Measurements from ENCODE around the gene OPTC.
A peak's percentile ranks its signal among the peaks of the same experiment; 100 is the strongest.

Gene OPTC

DNA sequence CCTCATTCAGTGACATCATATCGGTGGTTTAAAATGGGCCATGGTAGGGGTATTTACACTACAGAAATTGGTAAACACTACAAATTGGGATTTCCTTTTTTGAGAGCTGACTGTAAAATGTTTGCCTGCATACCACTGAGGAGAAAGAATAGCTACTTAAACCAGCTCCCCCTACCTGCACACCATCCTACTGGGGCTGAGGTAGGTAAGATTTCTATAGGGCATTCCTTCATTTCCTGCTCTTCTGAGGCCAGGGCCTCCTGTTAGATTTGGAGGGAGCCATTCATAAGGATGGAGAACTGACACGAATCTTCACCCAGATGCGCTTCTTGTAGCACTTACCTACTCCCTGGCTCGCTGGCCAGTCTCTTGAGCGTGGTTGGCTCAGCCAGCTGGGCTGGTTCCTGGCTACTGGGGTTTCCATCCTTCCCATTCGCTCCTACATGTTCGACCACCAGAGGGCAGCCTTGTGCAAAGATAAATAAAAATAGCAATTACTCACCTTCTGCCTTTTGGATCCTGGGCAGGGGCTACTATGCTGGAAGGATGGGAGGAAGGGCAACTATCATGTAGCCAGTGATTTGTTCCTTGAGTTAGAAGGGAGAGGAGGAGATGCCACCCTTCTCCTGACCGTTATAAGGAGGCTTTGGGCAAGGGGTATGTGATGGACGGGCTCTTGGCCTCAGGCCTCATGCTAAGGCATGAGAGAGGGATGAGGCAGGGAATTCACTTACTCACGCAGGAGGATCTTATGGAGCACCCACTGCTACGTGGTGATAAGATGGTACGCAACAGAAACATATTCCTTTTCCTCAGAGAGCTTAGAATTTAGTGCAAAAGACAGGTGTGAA is 10.7 kb downstream of the OPTC start:
- TF ChIP-seq RAD21 (IDR thresholded peaks at IDR 0.05; ENCODE audit: low read depth) (peak; percentile 86), ZBTB7A (IDR thresholded peaks at IDR 0.05; ENCODE audit: low read depth) (no peak), CREB1 (IDR thresholded peaks at IDR 0.05; ENCODE audit: low read depth) (no peak), EP300 (IDR thresholded peaks at IDR 0.05; ENCODE audit: borderline replicate concordance) (no peak), YY1 (IDR thresholded peaks at IDR 0.05; ENCODE audit: low read depth) (no peak), TEAD4 (IDR thresholded peaks at IDR 0.05) (no peak)
- TF ChIP-seq, protein P1, sequence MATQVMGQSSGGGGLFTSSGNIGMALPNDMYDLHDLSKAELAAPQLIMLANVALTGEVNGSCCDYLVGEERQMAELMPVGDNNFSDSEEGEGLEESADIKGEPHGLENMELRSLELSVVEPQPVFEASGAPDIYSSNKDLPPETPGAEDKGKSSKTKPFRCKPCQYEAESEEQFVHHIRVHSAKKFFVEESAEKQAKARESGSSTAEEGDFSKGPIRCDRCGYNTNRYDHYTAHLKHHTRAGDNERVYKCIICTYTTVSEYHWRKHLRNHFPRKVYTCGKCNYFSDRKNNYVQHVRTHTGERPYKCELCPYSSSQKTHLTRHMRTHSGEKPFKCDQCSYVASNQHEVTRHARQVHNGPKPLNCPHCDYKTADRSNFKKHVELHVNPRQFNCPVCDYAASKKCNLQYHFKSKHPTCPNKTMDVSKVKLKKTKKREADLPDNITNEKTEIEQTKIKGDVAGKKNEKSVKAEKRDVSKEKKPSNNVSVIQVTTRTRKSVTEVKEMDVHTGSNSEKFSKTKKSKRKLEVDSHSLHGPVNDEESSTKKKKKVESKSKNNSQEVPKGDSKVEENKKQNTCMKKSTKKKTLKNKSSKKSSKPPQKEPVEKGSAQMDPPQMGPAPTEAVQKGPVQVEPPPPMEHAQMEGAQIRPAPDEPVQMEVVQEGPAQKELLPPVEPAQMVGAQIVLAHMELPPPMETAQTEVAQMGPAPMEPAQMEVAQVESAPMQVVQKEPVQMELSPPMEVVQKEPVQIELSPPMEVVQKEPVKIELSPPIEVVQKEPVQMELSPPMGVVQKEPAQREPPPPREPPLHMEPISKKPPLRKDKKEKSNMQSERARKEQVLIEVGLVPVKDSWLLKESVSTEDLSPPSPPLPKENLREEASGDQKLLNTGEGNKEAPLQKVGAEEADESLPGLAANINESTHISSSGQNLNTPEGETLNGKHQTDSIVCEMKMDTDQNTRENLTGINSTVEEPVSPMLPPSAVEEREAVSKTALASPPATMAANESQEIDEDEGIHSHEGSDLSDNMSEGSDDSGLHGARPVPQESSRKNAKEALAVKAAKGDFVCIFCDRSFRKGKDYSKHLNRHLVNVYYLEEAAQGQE (IDR thresholded peaks at IDR 0.05; ENCODE audit: low read depth), result no peak

DNA sequence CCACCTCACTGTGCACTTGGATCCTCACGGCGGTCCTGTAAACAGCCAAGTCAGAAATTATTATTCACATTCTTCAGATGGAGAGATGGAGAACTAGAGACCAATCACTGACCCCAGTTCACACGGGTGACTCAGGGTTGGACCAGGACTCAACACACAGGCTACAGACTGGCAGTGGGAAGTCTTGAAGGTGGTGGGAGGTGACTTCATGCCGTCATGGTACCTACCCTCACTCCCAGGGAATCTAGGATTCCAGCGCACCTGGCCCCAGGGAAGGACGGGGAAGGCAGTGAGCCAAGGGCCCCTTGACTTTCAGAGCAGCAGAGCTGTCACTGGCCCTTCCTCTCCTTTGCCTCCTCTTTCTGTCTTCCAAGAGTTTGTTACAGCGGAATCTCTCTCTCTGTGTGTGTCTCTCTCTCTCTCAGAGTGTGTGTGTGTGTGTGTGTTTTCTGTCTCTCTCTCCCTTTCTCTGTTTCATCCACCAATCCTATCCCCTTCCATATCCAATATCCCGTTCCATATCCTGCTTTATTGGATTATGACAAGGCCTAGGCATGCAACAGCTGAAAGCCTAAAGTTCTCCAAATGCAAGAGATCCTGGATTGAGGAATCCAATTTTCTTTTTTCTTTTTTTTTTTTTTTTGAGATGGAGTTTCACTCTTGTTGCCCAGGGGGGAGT is 11.7 kb downstream of the OPTC start:
- no peak for TF ChIP-seq TCF12 (IDR thresholded peaks at IDR 0.05; ENCODE audit: low read depth)
- TF ChIP-seq MAX (IDR thresholded peaks at IDR 0.05), result no peak

DNA sequence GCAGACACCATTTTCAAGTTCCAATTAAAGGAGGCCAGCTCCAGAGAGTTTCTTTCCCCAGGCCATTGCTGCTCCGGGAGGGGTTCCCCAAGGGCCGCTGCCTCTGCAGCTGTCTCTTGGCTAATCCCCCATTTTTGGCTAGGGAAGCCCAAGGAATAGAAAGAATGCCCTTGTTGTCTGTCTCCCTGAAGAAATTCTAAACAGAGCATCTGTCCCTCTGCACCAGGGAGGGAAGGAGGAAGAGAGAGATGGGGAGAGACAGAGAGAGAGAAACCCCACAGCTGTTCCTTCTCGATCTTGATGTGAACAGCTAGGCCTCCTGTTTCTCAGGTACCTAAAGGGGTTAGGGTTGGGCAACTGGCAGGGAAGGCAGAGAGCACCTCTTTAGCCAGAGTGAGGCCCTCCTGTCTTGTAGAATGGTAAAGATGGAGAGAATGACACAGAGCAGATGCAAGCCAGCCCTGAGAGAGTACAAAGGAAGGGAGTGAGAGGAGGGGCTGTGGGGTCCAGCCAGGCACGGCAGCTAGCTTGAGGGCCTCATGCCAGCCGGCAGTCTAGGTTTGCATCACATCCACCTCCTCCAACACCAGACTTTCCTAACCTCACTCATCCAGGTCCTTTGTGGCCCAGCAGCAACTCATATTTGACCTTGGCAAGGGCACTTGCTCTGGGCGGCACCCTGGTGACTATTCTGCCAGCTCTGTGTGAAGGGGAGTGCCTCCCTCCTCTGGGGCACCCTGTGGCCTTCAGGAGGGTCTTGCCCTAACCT is 13.1 kb downstream of the OPTC start:
- TF ChIP-seq EGR1 (IDR thresholded peaks at IDR 0.05) (no peak), CREB1 (IDR thresholded peaks at IDR 0.05; ENCODE audit: low read depth) (no peak), TAF1 (IDR thresholded peaks at IDR 0.05; ENCODE audit: low read depth) (no peak), YY1 (IDR thresholded peaks at IDR 0.05; ENCODE audit: low read depth) (no peak), NFIC (IDR thresholded peaks at IDR 0.05) (no peak), EP300 (IDR thresholded peaks at IDR 0.05; ENCODE audit: borderline replicate concordance) (no peak), TEAD4 (IDR thresholded peaks at IDR 0.05) (no peak), FOXM1 (IDR thresholded peaks at IDR 0.05; ENCODE audit: borderline replicate concordance, low read depth) (no peak), MAX (IDR thresholded peaks at IDR 0.05) (no peak), ZBTB7A (IDR thresholded peaks at IDR 0.05; ENCODE audit: low read depth) (no peak), TCF12 (IDR thresholded peaks at IDR 0.05; ENCODE audit: low read depth) (no peak), CEBPB (IDR thresholded peaks at IDR 0.05) (no peak), RAD21 (IDR thresholded peaks at IDR 0.05; ENCODE audit: low read depth) (no peak)
- TF ChIP-seq, protein P1 (IDR thresholded peaks at IDR 0.05; ENCODE audit: low read depth), result no peak
- TF ChIP-seq, protein P2, sequence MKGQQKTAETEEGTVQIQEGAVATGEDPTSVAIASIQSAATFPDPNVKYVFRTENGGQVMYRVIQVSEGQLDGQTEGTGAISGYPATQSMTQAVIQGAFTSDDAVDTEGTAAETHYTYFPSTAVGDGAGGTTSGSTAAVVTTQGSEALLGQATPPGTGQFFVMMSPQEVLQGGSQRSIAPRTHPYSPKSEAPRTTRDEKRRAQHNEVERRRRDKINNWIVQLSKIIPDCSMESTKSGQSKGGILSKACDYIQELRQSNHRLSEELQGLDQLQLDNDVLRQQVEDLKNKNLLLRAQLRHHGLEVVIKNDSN (IDR thresholded peaks at IDR 0.05), result no peak

- no peak for TF ChIP-seq CEBPB (IDR thresholded peaks at IDR 0.05)
- TF ChIP-seq TAF1 (IDR thresholded peaks at IDR 0.05; ENCODE audit: low read depth), result no peak
Measured at GRCh38 chr1:203507759-203508158, 13.8 kb downstream of the OPTC start.

- TF ChIP-seq RAD21 (IDR thresholded peaks at IDR 0.05; ENCODE audit: low read depth) (no peak), FOXM1 (IDR thresholded peaks at IDR 0.05; ENCODE audit: borderline replicate concordance, low read depth) (no peak), TCF12 (IDR thresholded peaks at IDR 0.05; ENCODE audit: low read depth) (no peak), EGR1 (IDR thresholded peaks at IDR 0.05) (no peak)
- TF ChIP-seq, protein P1 (IDR thresholded peaks at IDR 0.05; ENCODE audit: low read depth), result no peak
Measured at GRCh38 chr1:203508463-203509073, 14.6 kb downstream of the OPTC start.
